SIG-M5 treated with dmso at 0.1 percent for 504 hours (cell line): Measurements from ENCODE around the gene OXSR1.
"Not testable (repeated sequence)": the region's sequence is repeated elsewhere in the genome, so short reads cannot be mapped to it uniquely, and the experiment has no call there.

ENCODE experiments used
- DNase-seq: peaks from one replicate; lab custom pipeline; 2025; ENCODE audit not compliant: unreplicated experiment; lab: John Stamatoyannopoulos, UW

The OXSR1 gene

GRCh38 chr3:38127611-38128302 is 37.6 kb upstream of the OXSR1 start:
- no peak for DNase-seq

GRCh38 chr3:38128303-38128655 is 37.1 kb upstream of the OXSR1 start:
- no peak for DNase-seq

GRCh38 chr3:38129058-38129457 is 36.3 kb upstream of the OXSR1 start:
- DNase-seq = no peak

- no peak for DNase-seq
Measured at GRCh38 chr3:38130631-38131065, 34.7 kb upstream of the OXSR1 start.

GRCh38 chr3:38131621-38132369 is 33.5 kb upstream of the OXSR1 start:
- peak; percentile 32 for DNase-seq

- DNase-seq = no peak
Measured at GRCh38 chr3:38133209-38133556, 32.2 kb upstream of the OXSR1 start.

GRCh38 chr3:38133557-38134405 is 31.6 kb upstream of the OXSR1 start:
- DNase-seq = no peak

- not testable (repeated sequence) for DNase-seq
Measured at GRCh38 chr3:38134517-38135143, 30.7 kb upstream of the OXSR1 start.

- peak; percentile 63 for DNase-seq
Measured at GRCh38 chr3:38135621-38136277, 29.6 kb upstream of the OXSR1 start.

GRCh38 chr3:38136393-38136776 is 29.0 kb upstream of the OXSR1 start:
- DNase-seq = no peak

GRCh38 chr3:38136777-38137614 is 28.3 kb upstream of the OXSR1 start, which contains the start of gene ACAA1:
TSS of gene ACAA1 (minus strand) at chr3:38137127. CDS start at chr3:38137035, 92 bp downstream.
- DNase-seq = peak; percentile 99

- DNase-seq = no peak
Measured at GRCh38 chr3:38137615-38138348, 27.6 kb upstream of the OXSR1 start.

GRCh38 chr3:38138349-38139190 is 26.8 kb upstream of the OXSR1 start, which contains the start of gene MYD88:
TSS of gene MYD88 (plus strand) at chr3:38138661. CDS start at chr3:38138701, 40 bp downstream.
- DNase-seq = peak; percentile 87

- peak; percentile 15 for DNase-seq
Measured at GRCh38 chr3:38139191-38139590, 26.1 kb upstream of the OXSR1 start.

- DNase-seq = no peak
Measured at GRCh38 chr3:38139652-38140051, 25.7 kb upstream of the OXSR1 start.

GRCh38 chr3:38140326-38141172 is 24.8 kb upstream of the OXSR1 start:
- no peak for DNase-seq
